Measurements from ENCODE around the gene GPR158. TPM values are rescaled to one million over a fixed set of nuclear protein-coding genes. Genes with fewer than 3 reads are reported as not detected.

The GPR158 gene
- total and polyA plus RNA-seq, 2 donors (not counting 1 experiment from before 2014, with no cell fraction given), result 0.33 TPM; not detected in 1

DNA sequence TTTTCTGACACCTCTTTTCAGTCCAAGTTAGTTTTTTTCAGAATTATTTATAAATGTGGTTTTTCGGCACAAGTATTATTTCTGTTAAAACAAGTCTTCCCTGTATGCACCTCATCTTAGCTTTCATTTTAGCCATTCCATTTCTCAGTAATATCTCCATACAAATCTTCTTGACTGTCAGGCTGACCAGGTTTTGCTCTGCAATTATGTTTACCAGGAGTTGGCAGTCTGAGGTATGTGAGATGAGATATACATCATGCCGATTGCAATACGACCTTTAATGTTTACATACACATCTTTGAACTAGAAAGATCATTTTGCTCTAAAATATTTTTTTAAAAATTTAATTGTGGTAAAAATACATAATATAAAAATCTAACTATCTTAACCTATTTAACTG is 209.8 kb downstream of the GPR158 start:
- DNase-seq (ENCODE audit: low read depth in 2 of 2), result no peak
- Histone ChIP-seq H3K27ac (ENCODE audit: insufficient read depth, low read length) (no peak overlapping the region), H4K20me1 (ENCODE audit: control insufficient read depth, extremely low read depth, insufficient read depth, low read length) (no peaks in the 10 kb centered on the region), H3K36me3 (ENCODE audit: control insufficient read depth, insufficient read depth, low read length) (no peaks in the 10 kb centered on the region), H2AFZ (ENCODE audit: low read length) (no peak overlapping the region), H3K4me3 (replicated peaks in 1 of 4; ENCODE audit: control extremely low read depth in 1 of 4, insufficient read depth in 1 of 4, low read depth in 3 of 4, low read length in 4 of 4) (no peak overlapping the region), H3K27me3 (ENCODE audit: control insufficient read depth, insufficient read depth, low read length) (no peaks in the 10 kb centered on the region), H3K4me1 (ENCODE audit: control insufficient read depth, extremely low read depth, insufficient read depth, low read length) (no peaks in the 10 kb centered on the region), H3K9ac (ENCODE audit: insufficient read depth, low read length) (no peak overlapping the region), H3K4me2 (ENCODE audit: extremely low read depth, insufficient read depth, low read length) (no peak overlapping the region), H3K79me2 (ENCODE audit: control insufficient read depth, insufficient read depth, low read length) (no peaks in the 10 kb centered on the region), H3K9me3 (ENCODE audit: control insufficient read depth, insufficient read depth, low read depth, low read length) (no peaks in the 10 kb centered on the region)
- no peak for TF ChIP-seq CTCF (conservative IDR thresholded peaks at IDR 0.05 in 1 of 2, IDR thresholded peaks at IDR 0.05 in 1 of 2; ENCODE audit: low read depth in 1 of 2, low read length in 2 of 2)
- TF ChIP-seq EZH2 (IDR thresholded peaks at IDR 0.05; ENCODE audit: low read length, missing control alignments), result no peak

DNA sequence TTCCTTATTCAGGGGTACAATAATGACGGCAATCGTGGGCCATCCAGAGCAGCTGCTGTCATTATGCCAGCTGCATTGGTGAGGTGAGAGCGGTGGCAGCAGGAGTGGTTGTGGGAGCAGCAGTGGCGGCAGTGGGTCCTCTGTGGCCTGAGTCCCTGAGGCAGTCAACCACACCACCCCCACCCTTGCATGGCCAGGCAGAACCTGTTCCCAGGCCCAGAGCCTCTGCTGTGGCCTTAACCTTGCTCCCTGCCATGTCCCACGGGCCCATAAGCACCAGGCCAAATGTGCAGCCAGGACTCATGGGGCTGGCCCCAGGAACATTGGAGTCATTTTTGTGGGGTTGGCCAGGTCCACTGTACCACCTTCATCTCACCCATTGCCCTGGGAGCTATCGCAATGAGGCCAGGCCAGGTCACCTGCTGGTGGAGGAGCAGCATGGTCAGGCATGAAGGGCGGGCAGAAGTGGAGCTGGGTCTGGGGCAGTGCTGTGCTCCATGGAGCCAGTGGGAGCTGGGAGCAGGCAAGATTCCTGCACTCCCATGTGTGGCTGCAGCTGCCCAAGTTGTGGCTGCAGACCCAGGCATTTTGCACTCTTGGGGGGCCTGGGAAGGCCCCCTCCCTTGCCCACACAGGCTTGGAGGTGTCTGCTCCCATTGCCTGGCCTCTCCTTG is 213.5 kb downstream of the GPR158 start:
- no peak for DNase-seq (ENCODE audit: low read depth in 2 of 2)
- H3K36me3 ChIP-seq (ENCODE audit: control insufficient read depth, insufficient read depth, low read length), result no peaks in the 10 kb centered on the region
- H3K27ac ChIP-seq (ENCODE audit: insufficient read depth, low read length), result no peak overlapping the region
- H2AFZ ChIP-seq (ENCODE audit: low read length), result no peak overlapping the region
- no peaks in the 10 kb centered on the region for H3K27me3 ChIP-seq (ENCODE audit: control insufficient read depth, insufficient read depth, low read length)
- no peak overlapping the region for H3K4me2 ChIP-seq (ENCODE audit: extremely low read depth, insufficient read depth, low read length)
- H3K9ac ChIP-seq (ENCODE audit: insufficient read depth, low read length), result no peak overlapping the region
- no peaks in the 10 kb centered on the region for H3K9me3 ChIP-seq (ENCODE audit: control insufficient read depth, insufficient read depth, low read depth, low read length)
- no peaks in the 10 kb centered on the region for H4K20me1 ChIP-seq (ENCODE audit: control insufficient read depth, extremely low read depth, insufficient read depth, low read length)
- no peaks in the 10 kb centered on the region for H3K4me1 ChIP-seq (ENCODE audit: control insufficient read depth, extremely low read depth, insufficient read depth, low read length)
- TF ChIP-seq EZH2 (IDR thresholded peaks at IDR 0.05; ENCODE audit: low read length, missing control alignments) (no peak), CTCF (conservative IDR thresholded peaks at IDR 0.05 in 1 of 2, IDR thresholded peaks at IDR 0.05 in 1 of 2; ENCODE audit: low read depth in 1 of 2, low read length in 2 of 2) (no peak)
- no peak overlapping the region for H3K4me3 ChIP-seq (replicated peaks in 1 of 4; ENCODE audit: control extremely low read depth in 1 of 4, insufficient read depth in 1 of 4, low read depth in 3 of 4, low read length in 4 of 4)
- no peaks in the 10 kb centered on the region for H3K79me2 ChIP-seq (ENCODE audit: control insufficient read depth, insufficient read depth, low read length)

DNA sequence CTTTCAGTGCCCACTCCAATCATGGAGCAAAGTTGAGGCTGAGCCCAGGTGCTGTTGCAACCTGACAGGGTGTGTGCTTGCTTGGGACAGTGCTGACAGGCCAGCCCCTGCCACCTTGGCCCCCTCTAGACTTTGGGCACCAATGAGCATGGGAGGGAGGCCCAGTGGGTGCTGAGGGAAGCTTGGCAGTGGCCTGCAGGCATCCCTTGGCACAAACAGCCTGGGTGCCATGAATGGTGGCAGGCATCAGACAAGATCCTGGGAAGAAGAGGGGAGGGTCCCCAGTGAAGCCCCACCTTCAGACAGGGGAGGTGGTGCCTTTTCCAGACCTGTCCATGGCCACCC is 214.0 kb downstream of the GPR158 start:
- no peak for DNase-seq (ENCODE audit: low read depth in 2 of 2)
- no peak overlapping the region for H3K9ac ChIP-seq (ENCODE audit: insufficient read depth, low read length)
- H2AFZ ChIP-seq (ENCODE audit: low read length), result no peak overlapping the region
- no peaks in the 10 kb centered on the region for H3K36me3 ChIP-seq (ENCODE audit: control insufficient read depth, insufficient read depth, low read length)
- no peaks in the 10 kb centered on the region for H3K9me3 ChIP-seq (ENCODE audit: control insufficient read depth, insufficient read depth, low read depth, low read length)
- H3K27me3 ChIP-seq (ENCODE audit: control insufficient read depth, insufficient read depth, low read length), result no peaks in the 10 kb centered on the region
- no peaks in the 10 kb centered on the region for H4K20me1 ChIP-seq (ENCODE audit: control insufficient read depth, extremely low read depth, insufficient read depth, low read length)
- no peak for TF ChIP-seq EZH2 (IDR thresholded peaks at IDR 0.05; ENCODE audit: low read length, missing control alignments)
- TF ChIP-seq CTCF (conservative IDR thresholded peaks at IDR 0.05 in 1 of 2, IDR thresholded peaks at IDR 0.05 in 1 of 2; ENCODE audit: low read depth in 1 of 2, low read length in 2 of 2), result no peak
- no peaks in the 10 kb centered on the region for H3K79me2 ChIP-seq (ENCODE audit: control insufficient read depth, insufficient read depth, low read length)
- no peak overlapping the region for H3K27ac ChIP-seq (ENCODE audit: insufficient read depth, low read length)
- H3K4me3 ChIP-seq (replicated peaks in 1 of 4; ENCODE audit: control extremely low read depth in 1 of 4, insufficient read depth in 1 of 4, low read depth in 3 of 4, low read length in 4 of 4), result no peak overlapping the region
- H3K4me2 ChIP-seq (ENCODE audit: extremely low read depth, insufficient read depth, low read length), result no peak overlapping the region
- H3K4me1 ChIP-seq (ENCODE audit: control insufficient read depth, extremely low read depth, insufficient read depth, low read length), result no peaks in the 10 kb centered on the region

All from fibroblast of lung (primary cell).